Adrenal gland (tissue), 5 donors: ENCODE measurements around the gene HEXIM2.

Experiments
- CTCF ChIP-seq, 6 experiments: fragments of 450-650 bp in 4 of 6; fragments of 200-600 bp in 2 of 6; sonication (generic) in 1 of 6; IDR thresholded peaks; 1 replicate in 5 of 6; 2 replicates in 1 of 6; pipeline versions ENCODE4 v1.5.1 to v1.8.0; 2016 to 2021; ENCODE audit warnings: antibody characterized with exemption in 6 of 6, mild to moderate bottlenecking in 2 of 6, moderate library complexity in 1 of 6
- POLR2A ChIP-seq, 2 donors: fragments of 450-650 bp; IDR thresholded peaks; one replicate each; pipeline ENCODE4 v1.6.1; 2017; ENCODE audit warnings: antibody characterized with exemption in 2 of 2, mild to moderate bottlenecking in 2 of 2, moderate library complexity in 1 of 2
- donor health status: DM: no; HTN: no; CAD: no.

GRCh38 chr17:45132572-45133463 is 28.9 kb upstream of the HEXIM2 start:
- peak; percentile 66 to 95 (median 88) for TF ChIP-seq CTCF (IDR thresholded peaks at IDR 0.05)
- TF ChIP-seq POLR2A (IDR thresholded peaks at IDR 0.05), result peak; percentile 36 to 77
